HepG2 (cell line): ENCODE measurements around the gene TRMT112. TPM values are rescaled to one million over a fixed set of nuclear protein-coding genes. Genes with fewer than 3 reads are reported as not detected.

ENCODE experiments used
- CREM ChIP-seq, 2 experiments: sonication (generic) in 1 of 2; formaldehyde crosslinking in 1 of 2; IDR thresholded peaks; 2 replicates each; pipeline versions ENCODE4 v1.4.0 to v1.6.1; 2016 to 2020; ENCODE audit warnings: antibody characterized with exemption in 1 of 2, mild to moderate bottlenecking in 1 of 2, missing genetic modification reagents in 1 of 2
- EED ChIP-seq: sonication (generic); formaldehyde crosslinking; IDR thresholded peaks from 2 replicates; pipeline ENCODE4 v1.5.0; 2020; ENCODE audit warnings: mild to moderate bottlenecking, missing genetic modification reagents
- KLF12 ChIP-seq: sonication (generic); formaldehyde crosslinking; IDR thresholded peaks from 2 replicates; pipeline ENCODE4 v1.4.0; 2020; ENCODE audit warnings: missing genetic modification reagents, borderline replicate concordance
- NCOA1 ChIP-seq: sonication (generic); formaldehyde crosslinking; IDR thresholded peaks from 2 replicates; pipeline ENCODE4 v1.9.0; 2021; ENCODE audit warnings: missing genetic modification reagents
- RAD51 ChIP-seq: fragments of 450-650 bp; IDR thresholded peaks from 2 replicates; pipeline ENCODE4 v1.6.1; 2016; ENCODE audit warnings: borderline replicate concordance
- SMARCC2 ChIP-seq: fragments of 450-650 bp; IDR thresholded peaks from 2 replicates; pipeline ENCODE4 v1.6.1; 2017; ENCODE audit warnings: antibody characterized with exemption, mild to moderate bottlenecking
- SP1 ChIP-seq, 2 experiments: fragments of 450-650 bp in 1 of 2; sonication (generic) in 1 of 2; formaldehyde crosslinking in 1 of 2; IDR thresholded peaks; 2 replicates each; pipeline versions ENCODE4 v1.4.0 to v1.6.1; 2016 to 2020; ENCODE audit warnings: missing genetic modification reagents in 1 of 2
- ZNF672 ChIP-seq: sonication (generic); formaldehyde crosslinking; IDR thresholded peaks from 2 replicates; pipeline ENCODE4 v1.8.1; 2022; ENCODE audit warnings: missing genetic modification reagents
- polyA plus RNA-seq, 8 experiments: library from polyadenylated mRNA; depleted of rRNA in 3 of 8; stranded (reverse) in 7 of 8; unstranded in 1 of 8; fragments of >200 nt; fragmentation: Illumina TruSeq in 4 of 8; extraction: Trizol in 4 of 8; gene quantifications; 2 replicates each; pipeline versions ENCODE4 v1.2.1 to v1.2.3, GENCODE V29; 2011 to 2016; ENCODE audit warnings: low read depth in 4 of 8, missing spikeins in 1 of 8, mixed read lengths in 1 of 8; ENCODE audit not compliant: insufficient read depth in 1 of 8
- total RNA-seq, 5 experiments: library from RNA; depleted of rRNA; stranded (reverse); fragments of >200 nt; fragmentation: Illumina TruSeq; extraction: Trizol; gene quantifications; 2 replicates each; pipeline ENCODE4 v1.2.3, GENCODE V29; 2016; ENCODE audit warnings: low read depth in 1 of 5
- TF ChIP-seq, protein P1 (sequence below): sonication (generic); formaldehyde crosslinking; IDR thresholded peaks from 2 replicates; pipeline ENCODE4 v1.8.0; 2022; ENCODE audit warnings: missing genetic modification reagents, mild to moderate bottlenecking, borderline replicate concordance
- TF ChIP-seq, protein P2 (sequence below): sonication (generic); formaldehyde crosslinking; IDR thresholded peaks from 2 replicates; pipeline ENCODE4 v1.8.0; 2022; ENCODE audit warnings: mild to moderate bottlenecking, missing genetic modification reagents, moderate library complexity
- TF ChIP-seq, protein P3 (sequence below): sonication (generic); formaldehyde crosslinking; IDR thresholded peaks from 2 replicates; pipeline ENCODE4 v1.5.1; 2020; ENCODE audit warnings: mild to moderate bottlenecking, missing genetic modification reagents

Gene TRMT112
- total and polyA plus RNA-seq, 2 of the 13 experiments (the other 11 are each of a cell fraction or from before 2014, with no cell fraction given) = 186 to 409 TPM

DNA sequence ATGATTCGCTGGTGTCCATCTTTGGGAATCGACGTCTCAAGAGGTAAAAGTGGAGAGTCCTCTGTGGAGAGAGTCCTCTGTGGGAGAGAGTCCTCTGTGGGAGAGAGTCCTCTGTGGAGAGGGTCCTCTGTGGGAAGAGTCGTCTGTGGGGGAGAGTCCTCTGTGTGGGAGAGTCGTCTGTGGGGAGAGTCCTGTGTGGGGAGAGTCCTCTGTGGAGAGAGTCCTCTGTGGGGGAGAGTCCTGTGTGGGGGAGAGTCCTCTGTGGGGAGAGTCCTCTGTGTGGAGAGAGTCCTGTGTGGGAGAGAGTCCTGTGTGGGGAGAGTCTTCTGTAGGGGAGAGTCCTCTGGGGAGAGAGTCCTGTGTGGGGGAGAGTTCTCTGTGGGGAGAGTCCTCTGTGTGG lies 3.7 kb upstream of the TRMT112 start (continued):
- TF ChIP-seq, protein P1, sequence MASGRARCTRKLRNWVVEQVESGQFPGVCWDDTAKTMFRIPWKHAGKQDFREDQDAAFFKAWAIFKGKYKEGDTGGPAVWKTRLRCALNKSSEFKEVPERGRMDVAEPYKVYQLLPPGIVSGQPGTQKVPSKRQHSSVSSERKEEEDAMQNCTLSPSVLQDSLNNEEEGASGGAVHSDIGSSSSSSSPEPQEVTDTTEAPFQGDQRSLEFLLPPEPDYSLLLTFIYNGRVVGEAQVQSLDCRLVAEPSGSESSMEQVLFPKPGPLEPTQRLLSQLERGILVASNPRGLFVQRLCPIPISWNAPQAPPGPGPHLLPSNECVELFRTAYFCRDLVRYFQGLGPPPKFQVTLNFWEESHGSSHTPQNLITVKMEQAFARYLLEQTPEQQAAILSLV = no peak
- TF ChIP-seq NCOA1 (no peak), ZNF672 (CRISPR knock-in tag) (no peak), SP1 (IDR thresholded peaks at IDR 0.05) (no peak), SP1 (CRISPR knock-in tag; IDR thresholded peaks at IDR 0.05) (no peak), EED (CRISPR knock-in tag) (no peak), SMARCC2 (no peak), RAD51 (no peak), CREM (IDR thresholded peaks at IDR 0.05) (no peak), CREM (CRISPR knock-in tag; IDR thresholded peaks at IDR 0.05) (no peak), KLF12 (CRISPR knock-in tag) (no peak)
- TF ChIP-seq, protein P2, sequence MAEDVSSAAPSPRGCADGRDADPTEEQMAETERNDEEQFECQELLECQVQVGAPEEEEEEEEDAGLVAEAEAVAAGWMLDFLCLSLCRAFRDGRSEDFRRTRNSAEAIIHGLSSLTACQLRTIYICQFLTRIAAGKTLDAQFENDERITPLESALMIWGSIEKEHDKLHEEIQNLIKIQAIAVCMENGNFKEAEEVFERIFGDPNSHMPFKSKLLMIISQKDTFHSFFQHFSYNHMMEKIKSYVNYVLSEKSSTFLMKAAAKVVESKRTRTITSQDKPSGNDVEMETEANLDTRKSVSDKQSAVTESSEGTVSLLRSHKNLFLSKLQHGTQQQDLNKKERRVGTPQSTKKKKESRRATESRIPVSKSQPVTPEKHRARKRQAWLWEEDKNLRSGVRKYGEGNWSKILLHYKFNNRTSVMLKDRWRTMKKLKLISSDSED (CRISPR knock-in tag) = no peak
- TF ChIP-seq, protein P3, sequence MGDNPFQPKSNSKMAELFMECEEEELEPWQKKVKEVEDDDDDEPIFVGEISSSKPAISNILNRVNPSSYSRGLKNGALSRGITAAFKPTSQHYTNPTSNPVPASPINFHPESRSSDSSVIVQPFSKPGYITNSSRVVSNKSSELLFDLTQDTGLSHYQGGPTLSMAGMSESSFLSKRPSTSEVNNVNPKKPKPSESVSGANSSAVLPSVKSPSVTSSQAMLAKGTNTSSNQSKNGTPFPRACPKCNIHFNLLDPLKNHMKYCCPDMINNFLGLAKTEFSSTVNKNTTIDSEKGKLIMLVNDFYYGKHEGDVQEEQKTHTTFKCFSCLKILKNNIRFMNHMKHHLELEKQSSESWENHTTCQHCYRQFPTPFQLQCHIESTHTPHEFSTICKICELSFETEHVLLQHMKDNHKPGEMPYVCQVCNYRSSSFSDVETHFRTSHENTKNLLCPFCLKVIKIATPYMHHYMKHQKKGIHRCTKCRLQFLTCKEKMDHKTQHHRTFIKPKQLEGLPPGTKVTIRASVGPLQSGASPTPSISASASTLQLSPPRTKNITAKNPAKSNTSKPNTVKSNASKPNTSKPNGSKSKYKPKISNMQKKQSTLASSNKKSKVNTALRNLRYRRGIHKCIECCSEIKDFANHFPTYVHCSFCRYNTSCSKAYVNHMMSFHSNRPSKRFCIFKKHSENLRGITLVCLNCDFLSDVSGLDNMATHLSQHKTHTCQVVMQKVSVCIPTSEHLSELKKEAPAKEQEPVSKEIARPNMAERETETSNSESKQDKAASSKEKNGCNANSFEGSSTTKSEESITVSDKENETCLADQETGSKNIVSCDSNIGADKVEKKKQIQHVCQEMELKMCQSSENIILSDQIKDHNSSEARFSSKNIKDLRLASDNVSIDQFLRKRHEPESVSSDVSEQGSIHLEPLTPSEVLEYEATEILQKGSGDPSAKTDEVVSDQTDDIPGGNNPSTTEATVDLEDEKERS (CRISPR knock-in tag) = no peak
